NT2/D1 (cell line): ENCODE results near the gene CDC42BPA.
"Not testable (repeated sequence)": the region's sequence is repeated elsewhere in the genome, so short reads cannot be mapped to it uniquely, and the experiment has no call there.

Source experiments
- DNase-seq: peaks from one replicate; pipeline ENCODE4 v3.0.0-alpha.2; 2011; ENCODE audit warnings: low read depth, low spot score
- H3K27me3 ChIP-seq: 2 replicates; pipeline ENCODE4 v1.6.0; 2011; ENCODE audit warnings: mild to moderate bottlenecking; ENCODE audit not compliant: insufficient read length, insufficient read depth
- H3K36me3 ChIP-seq: 2 replicates; pipeline ENCODE4 v1.6.1; 2011; ENCODE audit warnings: mild to moderate bottlenecking, low read length, mixed read lengths; ENCODE audit not compliant: insufficient read depth, insufficient read length
- H3K4me1 ChIP-seq: 2 replicates; pipeline ENCODE4 v1.5.1; 2011; ENCODE audit not compliant: insufficient read depth, insufficient read length
- H3K4me3 ChIP-seq: 2 replicates; pipeline ENCODE4 v1.5.1; 2011; ENCODE audit warnings: low read depth; ENCODE audit not compliant: insufficient read length
- H3K9ac ChIP-seq: 2 replicates; pipeline ENCODE4 v1.6.0; 2011; ENCODE audit warnings: low read depth; ENCODE audit not compliant: insufficient read length
- H3K9me3 ChIP-seq: 2 replicates; pipeline ENCODE4 v1.5.1; 2011; ENCODE audit warnings: mild to moderate bottlenecking, low read length; ENCODE audit not compliant: insufficient read depth
- SUZ12 ChIP-seq: IDR thresholded peaks from 2 replicates; pipeline ENCODE4 v1.6.1; 2011; ENCODE audit not compliant: insufficient read length, insufficient read depth; ENCODE audit errors: extremely low read depth
- YY1 ChIP-seq: IDR thresholded peaks from 2 replicates; pipeline ENCODE4 v1.6.1; 2011; ENCODE audit not compliant: insufficient read length, insufficient read depth
- ZNF274 ChIP-seq: IDR thresholded peaks from 2 replicates; pipeline ENCODE4 v1.6.1; 2011; ENCODE audit warnings: mild to moderate bottlenecking, low read depth, low read length

CDC42BPA gene

GRCh38 chr1:227343727-227344551, 25.6 kb upstream of the CDC42BPA start:
- Histone ChIP-seq H3K27me3 (no peaks in the 10 kb centered on the region), H3K9ac (no peak overlapping the region), H3K4me3 (no peak overlapping the region), H3K4me1 (no peaks in the 10 kb centered on the region), H3K9me3 (no peaks in the 10 kb centered on the region), H3K36me3 (no peaks in the 10 kb centered on the region)
- TF ChIP-seq SUZ12 (no peak), YY1 (no peak), ZNF274 (no peak)
- DNase-seq, result no peak

GRCh38 chr1:227343206-227343605, 24.9 kb upstream of the CDC42BPA start:
- H3K9ac ChIP-seq, result no peak overlapping the region
- no peaks in the 10 kb centered on the region for H3K9me3 ChIP-seq
- no peaks in the 10 kb centered on the region for H3K36me3 ChIP-seq
- H3K27me3 ChIP-seq, result no peaks in the 10 kb centered on the region
- no peak overlapping the region for H3K4me3 ChIP-seq
- H3K4me1 ChIP-seq, result no peaks in the 10 kb centered on the region
- DNase-seq, result no peak
- TF ChIP-seq SUZ12 (no peak), YY1 (no peak)

GRCh38 chr1:227342075-227342829, 24.0 kb upstream of the CDC42BPA start:
- H3K36me3 ChIP-seq, result no peaks in the 10 kb centered on the region
- no peak overlapping the region for H3K9ac ChIP-seq
- H3K4me1 ChIP-seq, result no peaks in the 10 kb centered on the region
- DNase-seq, result no peak
- no peaks in the 10 kb centered on the region for H3K9me3 ChIP-seq
- H3K4me3 ChIP-seq, result no peak overlapping the region
- H3K27me3 ChIP-seq, result no peaks in the 10 kb centered on the region
- TF ChIP-seq ZNF274 (no peak), SUZ12 (no peak), YY1 (no peak)

- DNase-seq, H3K27me3 ChIP-seq, H3K36me3 ChIP-seq, H3K4me1 ChIP-seq, H3K9ac ChIP-seq, H3K4me3 ChIP-seq: not testable (repeated sequence)
- H3K9me3 ChIP-seq, result peaks cover 15% of the 10 kb centered on the region
These were observed 17.8 kb upstream of the CDC42BPA start for GRCh38 chr1:227336136-227336535.

GRCh38 chr1:227335242-227336020, 17.1 kb upstream of the CDC42BPA start:
- Histone ChIP-seq H3K4me3 (no peak overlapping the region), H3K9ac (no peak overlapping the region), H3K4me1 (no peaks in the 10 kb centered on the region), H3K27me3 (no peaks in the 10 kb centered on the region), H3K36me3 (no peaks in the 10 kb centered on the region), H3K9me3 (peaks cover 15% of the 10 kb centered on the region)
- no peak for DNase-seq
- TF ChIP-seq ZNF274, result no peak
- no peak for TF ChIP-seq YY1
- TF ChIP-seq SUZ12, result no peak

- H3K27me3 ChIP-seq, result no peaks in the 10 kb centered on the region
- DNase-seq, result no peak
- H3K9me3 ChIP-seq, result peaks cover 15% of the 10 kb centered on the region
- TF ChIP-seq SUZ12, result no peak
- no peak for TF ChIP-seq YY1
- TF ChIP-seq ZNF274, result no peak
- H3K36me3 ChIP-seq, result no peaks in the 10 kb centered on the region
- H3K4me3 ChIP-seq, result no peak overlapping the region
- H3K4me1 ChIP-seq, result no peaks in the 10 kb centered on the region
- H3K9ac ChIP-seq, result no peak overlapping the region
These were observed 15.1 kb upstream of the CDC42BPA start for GRCh38 chr1:227333423-227333822.

GRCh38 chr1:227330279-227331076, 12.2 kb upstream of the CDC42BPA start:
- H3K4me1 ChIP-seq, result no peaks in the 10 kb centered on the region
- no peaks in the 10 kb centered on the region for H3K27me3 ChIP-seq
- TF ChIP-seq ZNF274, result no peak
- no peak for TF ChIP-seq SUZ12
- no peak for TF ChIP-seq YY1
- DNase-seq, result no peak
- H3K36me3 ChIP-seq, result no peaks in the 10 kb centered on the region
- H3K9me3 ChIP-seq, result peaks cover 15% of the 10 kb centered on the region
- no peak overlapping the region for H3K9ac ChIP-seq
- no peak overlapping the region for H3K4me3 ChIP-seq
